Ishikawa (cell line): Measurements from ENCODE around the gene PITPNC1.

ENCODE experiments used
- CEBPB ChIP-seq: IDR thresholded peaks from 2 replicates; pipeline ENCODE4 v1.6.1; 2012
- CREB1 ChIP-seq: IDR thresholded peaks from 2 replicates; pipeline ENCODE4 v1.6.1; 2012; ENCODE audit warnings: low read depth
- EP300 ChIP-seq: IDR thresholded peaks from 2 replicates; pipeline ENCODE4 v1.6.1; 2012; ENCODE audit warnings: borderline replicate concordance
- FOXM1 ChIP-seq: IDR thresholded peaks from 2 replicates; pipeline ENCODE4 v1.6.1; 2012; ENCODE audit warnings: low read depth, borderline replicate concordance
- NFIC ChIP-seq: IDR thresholded peaks from 2 replicates; pipeline ENCODE4 v1.6.1; 2012
- TAF1 ChIP-seq: IDR thresholded peaks from 2 replicates; pipeline ENCODE4 v1.6.1; 2012; ENCODE audit warnings: low read depth, mild to moderate bottlenecking
- YY1 ChIP-seq: IDR thresholded peaks from 2 replicates; pipeline ENCODE4 v1.6.1; 2012; ENCODE audit warnings: low read depth
- TF ChIP-seq, protein P1 (sequence below): IDR thresholded peaks from 2 replicates; pipeline ENCODE4 v1.6.1; 2012

- TF ChIP-seq EP300 (no peak), NFIC (no peak), FOXM1 (no peak), CEBPB (no peak), YY1 (no peak), TAF1 (no peak), CREB1 (no peak)
- TF ChIP-seq, protein P1, sequence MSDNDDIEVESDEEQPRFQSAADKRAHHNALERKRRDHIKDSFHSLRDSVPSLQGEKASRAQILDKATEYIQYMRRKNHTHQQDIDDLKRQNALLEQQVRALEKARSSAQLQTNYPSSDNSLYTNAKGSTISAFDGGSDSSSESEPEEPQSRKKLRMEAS = no peak
Observed at GRCh38 chr17:67542219-67543114, 165.4 kb downstream of the PITPNC1 start.
